SU-DHL-6 (cell line): Measurements from ENCODE around the gene POLR2A.
A peak's percentile ranks its signal among the peaks of the same experiment; 100 is the strongest.

Experiments
- H2AFZ ChIP-seq: fragments of 200-600 bp; sonication (generic); 2 replicates; pipeline ENCODE4 v1.6.1; 2014; ENCODE audit warnings: low read depth, mild to moderate bottlenecking, moderate library complexity, mixed read lengths, antibody characterized with exemption, low read length; ENCODE audit not compliant: severe bottlenecking
- H3F3A ChIP-seq: fragments of 200-600 bp; shearing (Covaris generic); 2 replicates; pipeline ENCODE4 v1.6.0; 2016; ENCODE audit warnings: antibody characterized with exemption, mild to moderate bottlenecking; ENCODE audit not compliant: insufficient read depth
- H3K27ac ChIP-seq: fragments of 200-600 bp; sonication (generic); 2 replicates; pipeline ENCODE4 v1.5.1; 2016; ENCODE audit warnings: low read depth, mild to moderate bottlenecking, low read length, moderate library complexity, mixed read lengths
- H3K27me3 ChIP-seq: fragments of 200-600 bp; sonication (generic), shearing (Covaris generic); 2 replicates; pipeline ENCODE4 v1.6.0; 2014; ENCODE audit warnings: mild to moderate bottlenecking, low read length
- H3K36me3 ChIP-seq: fragments of 200-600 bp; sonication (generic); 2 replicates; pipeline ENCODE4 v1.6.1; 2014; ENCODE audit warnings: mild to moderate bottlenecking, low read length, mixed read lengths
- H3K4me2 ChIP-seq: fragments of 300-600, 200-600 bp; shearing (Covaris generic), sonication (generic); 2 replicates; pipeline ENCODE4 v1.6.0; 2014; ENCODE audit warnings: low read length, low read depth, mild to moderate bottlenecking; ENCODE audit not compliant: poor library complexity, severe bottlenecking
- H3K4me3 ChIP-seq: fragments of 200-600 bp; sonication (generic); 2 replicates; pipeline ENCODE4 v1.5.1; 2014; ENCODE audit warnings: antibody characterized with exemption, low read length, mild to moderate bottlenecking, mixed read lengths; ENCODE audit not compliant: insufficient read depth, poor library complexity, severe bottlenecking
- H3K79me2 ChIP-seq: fragments of 200-600 bp; sonication (generic); 2 replicates; pipeline ENCODE4 v1.6.1; 2014; ENCODE audit warnings: mild to moderate bottlenecking, low read length, moderate library complexity; ENCODE audit not compliant: insufficient read depth
- H3K9ac ChIP-seq: fragments of 200-600 bp; sonication (generic); 2 replicates; pipeline ENCODE4 v1.7.0; 2014; ENCODE audit warnings: mild to moderate bottlenecking, low read length
- H3K9me2 ChIP-seq: fragments of 200-600 bp; sonication (generic); replicated peaks from 2 replicates; pipeline ENCODE4 v1.6.1; 2014; ENCODE audit warnings: low read length; ENCODE audit not compliant: insufficient read depth
- H3K9me3 ChIP-seq: fragments of 200-600 bp; sonication (generic); 2 replicates; pipeline ENCODE4 v1.6.1; 2014; ENCODE audit warnings: low read length, mixed read lengths; ENCODE audit not compliant: insufficient read depth
- H4K20me1 ChIP-seq: fragments of 200-600 bp; sonication (generic); 2 replicates; pipeline ENCODE4 v1.6.1; 2014; ENCODE audit warnings: low read depth, mild to moderate bottlenecking, antibody characterized with exemption, low read length, moderate library complexity, mixed read lengths
- EZH2phosphoT487 ChIP-seq: fragments of 200-600 bp; sonication (generic), shearing (Covaris generic); conservative IDR thresholded peaks from 2 replicates; pipeline ENCODE4 v1.6.1; 2018; ENCODE audit warnings: mild to moderate bottlenecking, antibody characterized with exemption, low read length, moderate library complexity, mixed read lengths
- TF ChIP-seq, protein P1 (sequence below): fragments of 200-600 bp; sonication (generic); IDR thresholded peaks from one replicate; pipeline ENCODE4 v1.5.1; 2017; ENCODE audit warnings: antibody characterized with exemption, mild to moderate bottlenecking, low read length, moderate library complexity; ENCODE audit not compliant: insufficient read depth, poor library complexity, severe bottlenecking

The POLR2A gene

DNA sequence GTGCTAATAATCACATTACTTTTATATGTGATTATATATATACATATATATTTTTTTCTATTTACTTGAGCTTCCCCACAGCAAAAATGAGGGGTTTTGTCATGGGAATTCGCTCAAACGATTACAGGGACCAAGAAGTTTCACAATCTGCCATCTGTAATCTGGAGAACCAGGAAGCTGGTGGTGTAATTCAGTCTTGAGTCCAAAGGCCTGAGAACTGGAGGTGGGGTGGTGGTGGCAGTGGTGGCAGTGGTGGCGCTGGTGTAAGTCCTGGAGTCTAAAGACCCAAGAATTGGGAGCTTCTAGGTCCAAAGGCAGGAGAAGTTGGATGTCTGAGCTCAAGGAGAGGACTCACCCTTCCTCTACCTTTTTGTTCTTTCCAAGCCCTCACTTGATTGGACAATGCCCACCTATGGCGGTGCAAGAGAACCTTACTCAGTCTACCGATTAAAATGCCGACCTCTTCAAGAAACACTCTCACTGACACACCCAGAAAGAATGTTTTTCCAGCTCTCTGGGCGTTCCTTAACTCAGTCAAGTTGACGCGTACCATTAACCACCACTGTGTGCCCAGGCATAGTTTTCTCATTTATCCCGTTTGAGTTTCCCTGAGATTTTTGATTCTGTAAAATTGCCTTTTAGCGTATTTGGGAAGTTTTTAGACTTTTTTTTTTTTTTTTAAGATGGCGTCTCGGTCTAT lies 31.9 kb downstream of the POLR2A start:
- no peak for TF ChIP-seq EZH2phosphoT487
- TF ChIP-seq, protein P1, sequence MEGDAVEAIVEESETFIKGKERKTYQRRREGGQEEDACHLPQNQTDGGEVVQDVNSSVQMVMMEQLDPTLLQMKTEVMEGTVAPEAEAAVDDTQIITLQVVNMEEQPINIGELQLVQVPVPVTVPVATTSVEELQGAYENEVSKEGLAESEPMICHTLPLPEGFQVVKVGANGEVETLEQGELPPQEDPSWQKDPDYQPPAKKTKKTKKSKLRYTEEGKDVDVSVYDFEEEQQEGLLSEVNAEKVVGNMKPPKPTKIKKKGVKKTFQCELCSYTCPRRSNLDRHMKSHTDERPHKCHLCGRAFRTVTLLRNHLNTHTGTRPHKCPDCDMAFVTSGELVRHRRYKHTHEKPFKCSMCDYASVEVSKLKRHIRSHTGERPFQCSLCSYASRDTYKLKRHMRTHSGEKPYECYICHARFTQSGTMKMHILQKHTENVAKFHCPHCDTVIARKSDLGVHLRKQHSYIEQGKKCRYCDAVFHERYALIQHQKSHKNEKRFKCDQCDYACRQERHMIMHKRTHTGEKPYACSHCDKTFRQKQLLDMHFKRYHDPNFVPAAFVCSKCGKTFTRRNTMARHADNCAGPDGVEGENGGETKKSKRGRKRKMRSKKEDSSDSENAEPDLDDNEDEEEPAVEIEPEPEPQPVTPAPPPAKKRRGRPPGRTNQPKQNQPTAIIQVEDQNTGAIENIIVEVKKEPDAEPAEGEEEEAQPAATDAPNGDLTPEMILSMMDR: no peak
- Histone ChIP-seq H3K9ac (no peak overlapping the region), H3K36me3 (no peaks in the 10 kb centered on the region), H2AFZ (no peak overlapping the region), H3K27me3 (no peaks in the 10 kb centered on the region), H3K9me2 (no peaks in the 10 kb centered on the region), H4K20me1 (no peaks in the 10 kb centered on the region), H3K27ac (no peak overlapping the region), H3K4me2 (no peak overlapping the region), H3K4me3 (no peak overlapping the region), H3K9me3 (no peaks in the 10 kb centered on the region), H3F3A (peaks cover 13% of the 10 kb centered on the region; the same call in 1 of the 2 replicates), H3K79me2 (no peaks in the 10 kb centered on the region)

DNA sequence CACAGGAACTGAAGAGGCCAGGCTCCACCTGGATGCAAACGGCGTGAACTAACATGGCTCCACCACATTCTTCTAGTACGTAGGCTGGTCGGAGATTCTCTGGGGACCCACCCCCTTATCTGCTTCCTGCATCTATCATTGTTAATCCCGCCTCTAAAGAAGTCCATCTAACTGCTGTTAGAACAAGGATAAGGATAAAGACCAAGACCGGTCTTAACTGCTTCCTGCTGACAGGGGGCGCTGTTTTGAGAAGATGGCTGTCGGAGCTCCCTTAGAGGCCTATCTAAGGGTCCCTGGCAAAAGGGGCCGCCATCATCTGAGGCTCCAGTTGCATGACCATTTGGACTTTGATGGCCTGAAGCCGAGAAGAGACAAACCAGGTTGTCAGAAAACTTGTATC lies 38.9 kb downstream of the POLR2A start:
- Histone ChIP-seq H3K36me3 (no peaks in the 10 kb centered on the region), H3K79me2 (no peaks in the 10 kb centered on the region), H3K27me3 (no peaks in the 10 kb centered on the region), H3K9ac (no peak overlapping the region), H4K20me1 (no peaks in the 10 kb centered on the region), H3K9me2 (no peaks in the 10 kb centered on the region), H2AFZ (no peak overlapping the region), H3K4me2 (no peak overlapping the region), H3K9me3 (no peaks in the 10 kb centered on the region; the same call in 1 of the 2 replicates), H3K4me3 (no peak overlapping the region), H3K27ac (no peak overlapping the region), H3F3A (no peaks in the 10 kb centered on the region)
- TF ChIP-seq, protein P1: peak; percentile 38
- no peak for TF ChIP-seq EZH2phosphoT487

DNA sequence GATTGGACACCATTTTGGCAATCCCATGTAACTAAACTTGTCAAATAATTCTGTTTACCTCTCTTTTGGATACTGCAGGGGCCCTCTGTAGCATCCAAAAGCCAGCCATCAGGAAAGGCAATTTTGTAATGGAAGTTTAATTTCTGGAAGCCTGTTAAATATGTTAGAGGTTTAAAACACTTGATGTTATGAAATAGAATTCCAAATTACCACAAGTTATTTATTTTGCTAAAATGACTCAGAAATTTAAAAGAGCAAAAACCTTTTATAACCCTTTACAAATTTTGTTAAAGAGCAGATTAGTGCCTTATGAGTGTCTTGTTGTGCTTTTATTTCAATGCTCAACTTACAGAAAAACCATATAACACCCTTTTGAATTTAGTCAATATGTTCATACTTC lies 44.7 kb downstream of the POLR2A start:
- Histone ChIP-seq H3K4me3 (no peak overlapping the region), H3K36me3 (no peaks in the 10 kb centered on the region), H3K9me3 (no peaks in the 10 kb centered on the region; the same call in 1 of the 2 replicates), H2AFZ (no peak overlapping the region), H3K9ac (no peak overlapping the region), H4K20me1 (no peaks in the 10 kb centered on the region), H3K4me2 (no peak overlapping the region), H3F3A (no peaks in the 10 kb centered on the region), H3K9me2 (no peaks in the 10 kb centered on the region), H3K27me3 (no peaks in the 10 kb centered on the region), H3K79me2 (no peaks in the 10 kb centered on the region), H3K27ac (no peak overlapping the region)
- no peak for TF ChIP-seq EZH2phosphoT487
- TF ChIP-seq, protein P1: no peak
